Measurements from ENCODE around the gene ERP29.
"Not testable (repeated sequence)": the region's sequence is repeated elsewhere in the genome, so short reads cannot be mapped to it uniquely, and the experiment has no call there.

The ERP29 gene

DNA sequence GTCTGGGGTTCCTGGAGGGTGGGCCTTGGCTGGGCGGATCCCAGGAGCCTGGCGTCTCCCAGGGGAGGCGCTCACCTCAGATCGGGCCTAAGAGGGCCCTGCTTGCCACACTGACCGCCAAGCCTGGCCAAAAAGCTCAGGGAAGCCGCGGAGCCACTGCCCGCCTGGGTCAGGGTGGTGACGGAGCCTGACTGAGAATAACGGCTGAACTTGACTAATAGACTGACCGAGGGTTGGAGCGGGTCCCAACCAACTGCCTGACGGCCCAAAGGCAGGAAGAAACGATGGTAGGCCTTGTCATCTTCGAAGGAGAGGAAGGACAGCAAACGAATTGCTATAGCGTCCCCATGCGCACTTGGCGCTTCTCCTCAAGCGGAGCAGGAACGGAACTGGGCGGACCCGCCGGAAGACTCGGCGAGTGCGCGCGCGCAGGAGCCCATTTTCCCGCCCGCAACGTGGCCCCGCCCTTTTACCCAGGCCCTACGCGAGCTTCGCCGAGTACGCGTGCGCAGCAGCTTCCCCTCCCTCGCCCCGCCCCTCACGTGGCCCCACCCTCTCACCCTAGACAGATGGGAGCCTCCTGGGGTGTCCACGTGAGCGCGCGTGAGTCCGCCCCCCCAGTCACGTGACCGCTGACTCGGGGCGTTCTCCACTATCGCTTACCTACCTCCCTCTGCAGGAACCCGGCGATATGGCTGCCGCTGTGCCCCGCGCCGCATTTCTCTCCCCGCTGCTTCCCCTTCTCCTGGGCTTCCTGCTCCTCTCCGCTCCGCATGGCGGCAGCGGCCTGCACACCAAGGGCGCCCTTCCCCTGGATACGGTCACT, at the start of gene ERP29, which contains the start of gene TMEM116:
Gene ERP29 (plus strand): TSS at position 652 of the 826 bp plus-strand sequence. CDS start 40 bp downstream, at position 692.
Gene TMEM116 (minus strand): TSS at position 391 of the 826 bp plus-strand sequence. CDS start 7,895 bp downstream, outside the sequence.
- DNase-seq (ENCODE audit: low spot score) = peak; percentile 99

- no peak for DNase-seq (ENCODE audit: low spot score)
Measured at GRCh38 chr12:111964935-111965334, 48.3 kb upstream of the ERP29 start.

DNA sequence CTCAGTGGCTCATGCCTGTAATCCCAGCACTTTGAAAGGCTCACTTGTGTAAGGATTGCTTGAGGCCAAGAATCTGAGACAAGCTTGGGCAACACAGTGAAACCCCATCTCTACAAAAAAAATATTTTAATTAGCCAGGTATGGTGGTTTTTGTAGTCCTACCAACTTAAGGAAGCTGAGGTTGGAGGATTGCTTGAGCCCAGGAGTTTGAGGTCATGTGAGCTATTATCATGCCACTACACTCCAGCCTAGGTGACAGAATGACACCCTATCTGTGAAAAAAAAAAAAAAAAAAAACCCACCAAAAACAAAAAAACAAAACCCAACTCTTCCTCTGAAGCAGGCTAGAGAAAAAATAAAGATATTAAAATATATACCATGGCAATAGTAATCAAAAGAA, 41.4 kb upstream of the ERP29 start:
- DNase-seq (ENCODE audit: low spot score) = no peak

GRCh38 chr12:111975161-111975931, 37.9 kb upstream of the ERP29 start:
- DNase-seq (ENCODE audit: low spot score) = no peak

DNA sequence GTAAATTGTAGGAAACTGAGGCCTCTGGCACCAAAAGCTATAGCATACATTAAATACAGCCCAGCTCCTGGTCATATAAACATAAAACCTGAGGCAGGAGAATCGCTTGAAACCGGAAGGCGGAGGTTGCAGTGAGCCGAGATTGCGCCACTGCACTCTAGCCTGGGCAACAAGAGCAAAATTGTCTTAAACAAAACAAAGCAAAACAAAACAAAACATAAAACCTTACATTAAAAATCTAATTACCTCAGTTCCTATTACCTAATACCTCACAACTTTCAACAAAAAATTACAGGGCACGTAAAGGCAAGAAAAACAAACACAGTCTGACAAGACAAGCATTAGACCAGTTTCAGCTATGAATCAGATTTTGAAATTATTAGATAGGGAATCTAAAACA, 36.9 kb upstream of the ERP29 start:
- no peak for DNase-seq (ENCODE audit: low spot score)

DNA sequence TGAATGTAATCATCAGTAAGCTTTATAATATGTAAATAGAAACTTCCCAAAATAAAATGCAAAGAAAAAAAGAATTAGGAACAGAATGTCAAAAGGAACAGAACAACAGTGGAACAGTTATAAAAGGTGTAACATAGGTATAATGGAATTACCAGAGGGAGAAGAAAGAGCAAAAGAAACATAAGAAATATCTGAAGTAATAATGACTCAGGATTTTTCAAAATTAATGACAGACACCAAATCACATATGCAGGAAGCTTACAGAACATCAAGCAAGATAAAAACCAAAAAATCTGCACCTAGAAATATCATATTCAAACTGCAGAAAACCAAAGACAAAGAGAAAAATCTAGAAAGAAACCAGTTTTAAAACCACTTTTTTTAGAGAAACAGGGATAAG, 36.4 kb upstream of the ERP29 start:
- no peak for DNase-seq (ENCODE audit: low spot score)

- DNase-seq (ENCODE audit: low spot score) = no peak
Measured at GRCh38 chr12:111978545-111978944, 34.7 kb upstream of the ERP29 start.

DNA sequence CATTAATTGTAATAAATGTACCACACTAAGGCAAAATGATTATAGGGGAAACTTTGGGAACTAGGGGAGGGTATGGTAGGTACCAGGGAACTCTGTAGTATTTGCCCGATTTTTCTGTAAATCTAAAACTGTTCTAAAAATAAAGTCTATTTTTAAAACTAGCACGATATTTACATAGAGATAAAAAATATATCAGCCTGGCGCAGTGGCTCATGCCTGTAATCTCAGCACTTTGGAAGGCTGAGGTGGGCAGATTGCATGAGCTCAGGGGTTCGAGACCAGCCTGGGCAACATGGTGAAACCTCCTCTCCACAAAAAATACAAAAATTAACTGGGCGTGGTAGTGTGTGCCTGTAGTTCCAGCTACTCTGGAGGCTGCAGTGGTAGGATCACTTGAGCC, 32.6 kb upstream of the ERP29 start:
- no peak for DNase-seq (ENCODE audit: low spot score)

- DNase-seq (ENCODE audit: low spot score) = no peak
Measured at GRCh38 chr12:111981987-111982386, 31.2 kb upstream of the ERP29 start.

DNA sequence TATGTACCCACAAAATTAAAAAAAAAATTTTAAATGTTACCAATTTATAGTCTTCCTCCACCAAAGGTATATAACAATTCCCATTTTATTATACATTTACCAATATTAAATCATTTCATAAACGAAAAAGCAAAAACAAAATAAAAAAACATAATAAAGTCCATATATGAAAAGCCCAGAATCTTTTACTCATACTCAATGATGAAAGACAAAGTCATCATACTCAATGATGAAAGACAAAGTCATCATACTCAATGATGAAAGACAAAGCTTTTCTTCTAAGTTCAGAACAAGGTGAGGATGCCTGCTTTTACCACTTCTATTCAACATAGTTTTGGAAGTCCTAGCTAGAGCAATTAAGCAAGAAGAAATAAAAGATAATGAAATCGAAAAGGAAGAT, 28.4 kb upstream of the ERP29 start:
- no peak for DNase-seq (ENCODE audit: low spot score)

DNA sequence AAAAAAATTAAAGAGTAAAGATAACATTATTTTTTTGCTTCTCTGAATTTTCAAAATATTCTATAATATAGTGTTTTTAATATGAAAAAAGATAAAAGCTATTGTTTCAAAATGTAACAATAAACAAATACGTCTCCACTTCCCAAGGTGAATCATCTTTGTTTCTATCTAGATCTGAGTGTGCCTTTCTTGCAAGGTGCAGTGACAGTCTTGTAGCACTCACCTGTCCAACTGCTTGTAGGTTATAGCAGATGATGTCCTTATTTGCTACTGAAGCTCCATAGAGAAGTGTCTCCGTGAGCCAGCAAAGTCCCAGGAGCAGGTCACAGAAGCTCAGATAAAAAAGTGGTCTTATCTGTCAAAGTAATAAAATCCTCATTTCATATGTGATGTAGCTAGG, 21.7 kb upstream of the ERP29 start:
- DNase-seq (ENCODE audit: low spot score) = no peak

GRCh38 chr12:111991946-111992345, 21.3 kb upstream of the ERP29 start:
- DNase-seq (ENCODE audit: low spot score) = no peak

DNA sequence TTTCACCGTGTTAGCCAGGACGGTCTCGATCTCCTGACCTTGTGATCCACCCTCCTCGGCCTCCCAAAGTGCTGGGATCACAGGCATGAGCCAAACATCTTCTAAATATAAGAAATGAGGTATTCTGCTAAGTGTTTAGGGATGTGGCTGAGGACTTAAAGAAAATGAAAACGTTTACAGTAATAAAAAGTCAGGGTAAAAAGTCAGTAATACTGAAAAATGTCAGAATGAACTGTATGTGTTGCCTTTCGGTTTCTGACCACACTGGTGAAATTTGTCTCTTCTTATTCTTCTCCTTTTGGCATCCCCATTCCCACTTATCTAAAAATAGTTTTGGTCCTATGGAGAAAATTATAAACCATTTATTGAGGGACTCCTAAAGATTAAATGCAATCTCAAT, 20.8 kb upstream of the ERP29 start:
- no peak for DNase-seq (ENCODE audit: low spot score)

DNA sequence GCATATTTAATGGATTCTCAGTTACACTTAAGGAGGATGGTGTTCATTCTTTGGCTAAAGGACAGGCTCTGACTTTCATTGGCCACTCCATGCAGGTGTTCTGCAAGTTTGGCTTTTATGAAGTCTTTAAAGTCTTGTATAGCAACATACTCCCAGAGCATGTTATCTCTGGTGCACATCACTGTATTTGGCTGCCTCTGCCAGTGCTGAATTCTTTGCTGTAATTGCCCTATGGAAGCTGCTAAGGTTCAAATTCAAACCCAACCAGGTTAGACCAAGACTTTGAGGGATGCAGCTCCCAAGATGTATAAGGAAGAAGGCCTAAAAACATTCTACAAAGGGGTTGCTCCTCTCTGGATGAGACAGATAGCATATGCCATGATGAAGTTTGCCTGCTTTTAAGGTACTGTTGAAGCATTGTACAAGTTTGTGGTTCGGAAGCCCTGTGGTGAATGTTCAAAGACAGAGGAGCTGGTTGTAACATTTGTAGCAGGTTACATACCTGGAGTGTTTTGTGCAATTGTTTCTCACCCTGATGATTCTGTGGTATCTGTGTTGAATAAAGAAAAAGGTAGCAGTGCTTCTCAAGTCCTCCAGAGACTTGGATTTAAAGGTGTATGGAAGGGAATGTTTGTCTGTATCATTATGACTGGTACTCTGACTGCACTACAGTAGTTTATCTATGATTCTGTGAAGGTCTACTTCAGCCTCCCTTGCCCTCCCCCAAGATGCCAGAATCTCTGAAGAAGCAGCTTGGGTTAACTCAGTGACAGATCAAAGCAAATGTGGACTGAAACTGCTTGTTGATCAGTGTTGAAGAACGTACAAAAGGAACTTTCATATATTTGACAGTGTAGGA, 19.7 kb upstream of the ERP29 start:
- peak; percentile 45 for DNase-seq (ENCODE audit: low spot score)

DNA sequence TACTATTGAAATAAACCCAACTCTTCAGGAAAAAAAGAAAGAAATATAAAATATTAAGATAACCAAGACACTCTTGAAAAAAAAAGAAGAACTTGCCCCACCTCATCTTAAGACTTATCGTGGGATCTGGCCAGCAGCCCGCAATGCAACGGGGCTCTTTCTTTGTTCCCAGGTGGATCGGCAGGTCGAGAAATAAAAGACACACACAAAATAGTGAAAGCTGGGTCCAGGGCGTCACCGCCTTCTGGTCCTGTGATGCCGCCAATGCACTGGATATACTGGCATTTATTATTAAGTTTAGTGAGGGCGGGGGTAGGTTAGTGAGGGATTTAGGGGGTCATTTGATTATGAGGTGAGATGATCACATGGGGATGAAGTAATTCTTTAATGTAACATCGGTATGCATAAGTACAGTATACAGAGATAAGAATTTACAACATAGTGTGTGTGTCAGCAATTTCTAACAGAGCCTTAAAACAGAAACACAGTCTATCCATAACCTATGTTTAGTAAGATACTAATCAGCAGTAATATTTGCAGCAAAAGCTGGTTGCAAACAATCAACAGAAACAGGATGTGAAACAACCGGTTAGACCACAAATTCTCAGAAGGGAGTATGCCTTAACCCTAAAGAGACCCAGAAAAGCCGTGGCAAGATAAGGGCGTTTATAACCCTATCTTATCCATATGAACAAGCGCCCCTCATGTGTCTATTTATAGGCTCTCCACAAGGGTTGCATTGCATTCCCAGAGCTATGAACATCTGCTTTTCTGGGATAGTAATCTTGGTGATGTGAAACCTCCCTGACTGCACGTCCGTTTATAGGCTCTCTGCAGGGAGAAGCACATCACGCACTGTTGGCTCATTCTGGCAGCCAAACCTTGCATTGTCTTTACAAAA, 18.8 kb upstream of the ERP29 start:
- DNase-seq (ENCODE audit: low spot score) = peak; percentile 87

DNA sequence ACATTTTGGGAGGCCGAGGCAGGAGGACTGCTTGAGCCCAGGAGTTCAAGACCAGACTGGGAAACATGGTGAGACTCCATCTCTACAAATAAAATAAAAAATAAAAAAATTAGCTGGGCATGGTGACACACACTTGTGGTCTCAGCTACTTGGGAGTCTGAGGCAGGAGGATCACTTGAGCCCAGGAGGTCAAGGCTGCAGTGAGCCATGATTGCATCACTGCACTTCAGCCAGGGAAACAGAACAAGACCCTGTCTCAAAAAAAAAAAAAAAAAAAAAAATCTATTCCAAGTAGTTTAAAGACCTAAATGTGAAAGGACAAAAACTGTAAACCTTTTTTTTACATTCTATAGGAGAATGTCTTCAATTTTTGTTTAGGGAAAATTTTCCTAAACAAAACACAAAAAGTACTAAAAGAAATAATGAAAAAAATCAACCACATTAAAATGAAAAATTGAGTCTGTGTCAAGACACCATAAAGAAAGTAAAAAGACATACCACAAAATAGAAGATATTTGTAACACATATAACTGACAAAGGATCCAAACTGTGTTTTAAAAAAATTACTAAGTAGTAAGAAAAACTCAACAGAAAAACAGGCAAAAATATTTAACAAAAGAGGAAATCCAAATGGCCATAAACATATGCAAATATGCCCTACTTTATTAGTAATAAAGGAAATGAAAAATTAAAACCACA, 17.3 kb upstream of the ERP29 start:
- no peak for DNase-seq (ENCODE audit: low spot score)

- DNase-seq (ENCODE audit: low spot score) = no peak
Measured at GRCh38 chr12:111997300-111997699, 15.9 kb upstream of the ERP29 start.

GRCh38 chr12:111998015-111998414, 15.2 kb upstream of the ERP29 start:
- DNase-seq (ENCODE audit: low spot score) = no peak

DNA sequence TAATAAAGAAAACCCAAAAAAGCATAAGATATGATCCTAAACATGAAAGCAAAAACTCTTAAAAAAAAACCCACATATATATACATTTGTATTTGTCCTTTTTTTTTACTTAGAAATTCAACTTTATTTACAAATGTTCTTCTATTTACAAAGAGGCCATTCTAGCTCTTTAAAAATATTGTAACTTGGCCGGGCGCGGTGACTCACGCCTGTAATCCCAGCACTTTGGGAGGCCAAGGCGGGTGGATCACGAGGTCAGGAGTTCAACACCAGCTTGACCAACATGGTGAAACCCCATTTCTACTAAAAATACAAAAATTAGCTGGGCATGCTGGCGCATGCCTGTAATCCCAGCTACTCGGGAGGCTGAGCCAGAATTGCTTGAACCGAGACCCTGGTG, 14.1 kb upstream of the ERP29 start:
- not testable (repeated sequence) for DNase-seq (ENCODE audit: low spot score)

- no peak for DNase-seq (ENCODE audit: low spot score)
Measured at GRCh38 chr12:112000820-112001219, 12.4 kb upstream of the ERP29 start.

GRCh38 chr12:112001576-112001975, 11.7 kb upstream of the ERP29 start:
- no peak for DNase-seq (ENCODE audit: low spot score)
